ENCODE results near the gene ATF6. TPM values are rescaled to one million over a fixed set of nuclear protein-coding genes. Genes with fewer than 3 reads are reported as not detected.
A peak's percentile ranks its signal among the peaks of the same experiment; 100 is the strongest.

ATF6 gene
- total and polyA plus RNA-seq, 2 of the 4 experiments (the other 2 are of a cell fraction): 12.2 to 17.6 TPM

- no peak overlapping the region for H3K27ac ChIP-seq (ENCODE audit: insufficient read depth, low read length)
- no peak overlapping the region for H3K4ac ChIP-seq (ENCODE audit: low read depth, low read length)
- H2AFZ ChIP-seq (replicated peaks; ENCODE audit: low read length, poor library complexity): no peak overlapping the region
- ATAC-seq (ENCODE audit: low read depth) (no peak), DNase-seq (peak; percentile 79)
- H3K4me3 ChIP-seq (ENCODE audit: insufficient read depth, low read depth, low read length): no peak overlapping the region
- H3K9me3 ChIP-seq (ENCODE audit: control insufficient read depth, insufficient read depth, low read length): no peaks in the 10 kb centered on the region
- 0 out of 4 replicates have a peak, but pooled peaks cover 0 to 3% of the 10 kb centered on the region in 2 experiments for H3K79me1 ChIP-seq (ENCODE audit: low read depth in 1 of 2, low read length in 2 of 2)
- ChIA-PET POLR2A (ENCODE audit: unreplicated experiment) (no interaction called here), CTCF (interaction anchor here (1.1 kb wide), 1 partner anchor 163 kb away, joined by 3 read pairs; no protein-coding TSS in a partner anchor)
- 0 out of 2 replicates have a peak, but pooled peaks cover 3% of the 10 kb centered on the region for H3K9me1 ChIP-seq (ENCODE audit: insufficient read depth, low read length)
- no peak overlapping the region for H2AK5ac ChIP-seq (ENCODE audit: low read depth, low read length)
- in situ Hi-C loops (cut with MboI; ENCODE audit: low sequenced_read_pairs): no loop called here
- no peak overlapping the region for H4K5ac ChIP-seq (ENCODE audit: low read depth, low read length)
- no peak overlapping the region for H2AK9ac ChIP-seq (replicated peaks; ENCODE audit: low read depth, low read length, poor library complexity)
- no peak overlapping the region for H4K8ac ChIP-seq (ENCODE audit: low read depth in 2 of 2, low read length in 2 of 2)
- no peak overlapping the region for H3K14ac ChIP-seq (replicated peaks; ENCODE audit: low read depth, low read length)
- no peaks in the 10 kb centered on the region for H4K20me1 ChIP-seq (ENCODE audit: insufficient read depth, low read length)
- intact Hi-C loops (cut with micrococcal nuclease): no loop called here
- TF ChIP-seq RFX5 (IDR thresholded peaks at IDR 0.05; ENCODE audit: low read depth, low read length) (no peak), NFE2L2 (IDR thresholded peaks at IDR 0.05; ENCODE audit: low read depth, low read length) (no peak), CHD1 (IDR thresholded peaks at IDR 0.05; ENCODE audit: low read depth, low read length) (no peak), RCOR1 (IDR thresholded peaks at IDR 0.05; ENCODE audit: insufficient replicate concordance, low read length) (no peak), BHLHE40 (IDR thresholded peaks at IDR 0.05; ENCODE audit: low read depth, low read length) (no peak), MAFK (IDR thresholded peaks at IDR 0.05; ENCODE audit: low read depth, low read length) (no peak), CTCF (conservative IDR thresholded peaks at IDR 0.05; ENCODE audit: low read depth, low read length) (no peak), MAZ (IDR thresholded peaks at IDR 0.05; ENCODE audit: borderline replicate concordance, low read depth, low read length) (no peak), MXI1 (IDR thresholded peaks at IDR 0.05; ENCODE audit: borderline replicate concordance, low read depth, low read length) (no peak), RAD21 (IDR thresholded peaks at IDR 0.05; ENCODE audit: low read length) (no peak), SMC3 (IDR thresholded peaks at IDR 0.05; ENCODE audit: low read depth, low read length) (no peak), CEBPB (IDR thresholded peaks at IDR 0.05; ENCODE audit: low read depth, low read length) (no peak), USF2 (IDR thresholded peaks at IDR 0.05; ENCODE audit: low read depth, low read length) (no peak), ELK1 (IDR thresholded peaks at IDR 0.05; ENCODE audit: borderline replicate concordance, low read depth, low read length) (no peak), FOS (IDR thresholded peaks at IDR 0.05; ENCODE audit: low read depth, low read length) (no peak)
- no peak overlapping the region for H3K56ac ChIP-seq (ENCODE audit: extremely low read depth, insufficient read depth, low read length)
- no peak overlapping the region for H2BK5ac ChIP-seq (ENCODE audit: low read depth, low read length, poor library complexity, severe bottlenecking)
- no peak overlapping the region for H2BK20ac ChIP-seq (ENCODE audit: low read depth, low read length)
- no peak overlapping the region for H3K9ac ChIP-seq (ENCODE audit: low read depth, low read length)
- no peak overlapping the region for H4K91ac ChIP-seq (ENCODE audit: insufficient read depth, low read depth, low read length)
- H3K23ac ChIP-seq (ENCODE audit: low read depth, low read length): no peak overlapping the region
- WGBS, 2 experiments (ENCODE audit: extremely low coverage in 2 of 2, insufficient read length in 1 of 2): no CpG with 5 or more reads among the region's 4 CpGs
- dilution Hi-C loops (cut with HindIII; ENCODE audit: low sequenced_read_pairs, unreplicated experiment): no loop called here
- no peak overlapping the region for H2BK120ac ChIP-seq (ENCODE audit: low read depth, low read length)
- no peak overlapping the region for H3K4me2 ChIP-seq (ENCODE audit: low read depth, low read length)
- no TSS peak for BruUV-seq (replicated peaks)
- H3K4me1 ChIP-seq (ENCODE audit: control insufficient read depth, insufficient read depth, low read length): peaks cover 2% of the 10 kb centered on the region
- H3K27me3 ChIP-seq (ENCODE audit: control insufficient read depth, insufficient read depth, low read length): no peaks in the 10 kb centered on the region
- no peak overlapping the region for H3K18ac ChIP-seq (ENCODE audit: low read depth, low read length)
- no peaks in the 10 kb centered on the region; the same call in 1 of the 2 replicates for H3K36me3 ChIP-seq (ENCODE audit: control insufficient read depth, insufficient read depth, low read length)
- no peak overlapping the region for H2BK15ac ChIP-seq (ENCODE audit: low read depth, low read length)
These were observed 190.0 kb downstream of the ATF6 start for GRCh38 chr1:161956097-161956496.
